Neural cell (in vitro differentiated cells): Measurements from ENCODE around the gene IL15. TPM values are rescaled to one million over a fixed set of nuclear protein-coding genes. Genes with fewer than 3 reads are reported as not detected.

Experiments
- H2AFZ ChIP-seq: fragments of 200-600, 300-800 bp; sonication (generic), shearing (Covaris generic); 2 replicates; pipeline ENCODE4 v1.6.0; 2014; ENCODE audit warnings: low read depth, mild to moderate bottlenecking, antibody characterized with exemption, low read length, moderate library complexity
- H3F3A ChIP-seq: fragments of 200-600 bp; shearing (Covaris generic); 2 replicates; pipeline ENCODE4 v1.6.1; 2016; ENCODE audit warnings: mild to moderate bottlenecking, moderate library complexity, mixed read lengths, antibody characterized with exemption, low read length; ENCODE audit not compliant: insufficient read depth, poor library complexity, severe bottlenecking
- H3K27ac ChIP-seq: fragments of 200-600, 300-800 bp; sonication (generic), shearing (Covaris generic); 2 replicates; pipeline ENCODE4 v1.5.1; 2014; ENCODE audit warnings: mild to moderate bottlenecking, low read length, moderate library complexity
- H3K27me3 ChIP-seq: fragments of 300-800, 200-600 bp; sonication (generic), shearing (Covaris generic); 2 replicates; pipeline ENCODE4 v1.6.0; 2014; ENCODE audit warnings: mild to moderate bottlenecking, low read depth, low read length, moderate library complexity; ENCODE audit not compliant: insufficient read depth
- H3K36me3 ChIP-seq: fragments of 300-800, 200-600 bp; sonication (generic), shearing (Covaris generic); 2 replicates; pipeline ENCODE4 v1.5.1; 2014; ENCODE audit warnings: mild to moderate bottlenecking, antibody characterized with exemption, low read length, moderate library complexity; ENCODE audit not compliant: insufficient read depth
- H3K4me2 ChIP-seq: fragments of 300-800, 200-600 bp; sonication (generic), shearing (Covaris generic); 2 replicates; pipeline ENCODE4 v1.6.0; 2014; ENCODE audit warnings: mild to moderate bottlenecking, low read length
- H3K4me3 ChIP-seq: fragments of 300-800, 200-600 bp; sonication (generic), shearing (Covaris generic); 2 replicates; pipeline ENCODE4 v1.5.1; 2014; ENCODE audit warnings: mild to moderate bottlenecking, low read length, moderate library complexity
- H3K79me2 ChIP-seq: fragments of 200-600 bp; shearing (Covaris generic); replicated peaks from 2 replicates; pipeline ENCODE4 v1.6.0; 2014; ENCODE audit warnings: mild to moderate bottlenecking, low read length, moderate library complexity; ENCODE audit not compliant: insufficient read depth
- H3K9ac ChIP-seq: fragments of 300-800, 200-600 bp; sonication (generic), shearing (Covaris generic); 2 replicates; pipeline ENCODE4 v1.6.1; 2016; ENCODE audit warnings: mild to moderate bottlenecking, low read length, mixed read lengths
- H3K9me2 ChIP-seq: fragments of 200-600 bp; shearing (Covaris generic); 2 replicates; pipeline ENCODE4 v1.6.1; 2016; ENCODE audit warnings: mild to moderate bottlenecking, low read length, mixed read lengths; ENCODE audit not compliant: insufficient read depth
- H3K9me3 ChIP-seq: fragments of 200-600, 300-800 bp; sonication (generic), shearing (Covaris generic); 2 replicates; pipeline ENCODE4 v1.6.1; 2016; ENCODE audit warnings: mild to moderate bottlenecking, mixed run types, low read length, moderate library complexity, mixed read lengths
- H4K20me1 ChIP-seq: fragments of 200-600 bp; shearing (Covaris generic); 2 replicates; pipeline ENCODE4 v1.6.1; 2016; ENCODE audit warnings: mild to moderate bottlenecking, mixed run types; ENCODE audit not compliant: insufficient read depth
- EP300 ChIP-seq: fragments of 450-650 bp; conservative IDR thresholded peaks from 2 replicates; pipeline ENCODE4 v1.6.1; 2014; ENCODE audit warnings: antibody characterized with exemption, mild to moderate bottlenecking, moderate library complexity; ENCODE audit not compliant: poor library complexity, severe bottlenecking
- EZH2 ChIP-seq: fragments of 200-600, 300-800 bp; shearing (Covaris generic), sonication (generic); IDR thresholded peaks from 2 replicates; pipeline ENCODE4 v1.6.1; 2014; ENCODE audit warnings: antibody characterized with exemption, low read length, borderline replicate concordance, mild to moderate bottlenecking; ENCODE audit not compliant: insufficient read depth, poor library complexity, severe bottlenecking
- MXI1 ChIP-seq: fragments of 450-650 bp; conservative IDR thresholded peaks from 2 replicates; pipeline ENCODE4 v1.6.1; 2014; ENCODE audit warnings: antibody characterized with exemption, mild to moderate bottlenecking; ENCODE audit not compliant: poor library complexity, severe bottlenecking
- POLR2AphosphoS5 ChIP-seq: IDR thresholded peaks from 2 replicates; pipeline ENCODE4 v1.6.1; 2012
- RAD21 ChIP-seq: fragments of 450-650 bp; conservative IDR thresholded peaks from 2 replicates; pipeline ENCODE4 v1.6.1; 2014; ENCODE audit warnings: antibody characterized with exemption, mild to moderate bottlenecking, moderate library complexity
- SMC3 ChIP-seq: fragments of 450-650 bp; conservative IDR thresholded peaks from 2 replicates; pipeline ENCODE4 v1.6.1; 2014; ENCODE audit warnings: antibody characterized with exemption, mild to moderate bottlenecking, moderate library complexity; ENCODE audit not compliant: poor library complexity
- TAF1 ChIP-seq: IDR thresholded peaks from 2 replicates; pipeline ENCODE4 v1.6.1; 2012; ENCODE audit warnings: low read depth
- polyA plus RNA-seq: library from polyadenylated mRNA; depleted of rRNA; stranded (reverse); fragments of >200 nt; gene quantifications from 2 replicates; pipeline ENCODE4 v1.2.3, GENCODE V29; 2014
- TF ChIP-seq, protein P1 (sequence below): fragments of 450-650 bp; IDR thresholded peaks from 2 replicates; pipeline ENCODE4 v1.5.1; 2014; ENCODE audit warnings: antibody characterized with exemption, mild to moderate bottlenecking, moderate library complexity; ENCODE audit not compliant: poor library complexity, severe bottlenecking
- TF ChIP-seq, protein P2 (sequence below): IDR thresholded peaks from 2 replicates; pipeline ENCODE4 v1.6.1; 2012; ENCODE audit warnings: borderline replicate concordance

Gene IL15
- polyA plus RNA-seq, 1 donor from 2014 or later, result not detected

DNA sequence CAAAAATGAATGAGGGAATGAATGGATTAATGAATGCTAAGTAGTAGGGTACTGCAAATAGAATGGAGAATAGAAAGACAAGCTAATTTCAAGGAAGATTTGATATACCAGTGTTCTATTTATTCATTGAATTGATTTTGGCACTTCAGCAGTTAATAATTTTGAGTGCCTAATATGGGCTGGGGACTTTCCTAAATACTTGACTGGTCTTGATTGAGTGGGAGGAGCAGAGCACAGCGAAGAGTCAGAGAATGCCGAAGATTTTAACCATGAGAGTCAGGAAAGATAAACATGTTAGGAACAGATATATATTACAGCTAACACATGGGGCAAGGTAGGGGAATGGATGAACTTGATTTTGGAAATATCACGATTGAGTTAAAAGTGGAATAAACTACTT, 10.6 kb downstream of the IL15 start:
- Histone ChIP-seq H3K27ac (no peak overlapping the region), H2AFZ (no peak overlapping the region), H4K20me1 (no peaks in the 10 kb centered on the region), H3K9ac (no peak overlapping the region), H3K9me2 (no peaks in the 10 kb centered on the region), H3K79me2 (no peaks in the 10 kb centered on the region), H3K27me3 (no peaks in the 10 kb centered on the region), H3K4me3 (no peak overlapping the region), H3F3A (no peaks in the 10 kb centered on the region), H3K36me3 (no peaks in the 10 kb centered on the region), H3K9me3 (no peaks in the 10 kb centered on the region), H3K4me2 (no peak overlapping the region)
- TF ChIP-seq EP300 (no peak), SMC3 (no peak), TAF1 (no peak), EZH2 (no peak), POLR2AphosphoS5 (no peak), MXI1 (no peak), RAD21 (no peak)
- TF ChIP-seq, protein P1, sequence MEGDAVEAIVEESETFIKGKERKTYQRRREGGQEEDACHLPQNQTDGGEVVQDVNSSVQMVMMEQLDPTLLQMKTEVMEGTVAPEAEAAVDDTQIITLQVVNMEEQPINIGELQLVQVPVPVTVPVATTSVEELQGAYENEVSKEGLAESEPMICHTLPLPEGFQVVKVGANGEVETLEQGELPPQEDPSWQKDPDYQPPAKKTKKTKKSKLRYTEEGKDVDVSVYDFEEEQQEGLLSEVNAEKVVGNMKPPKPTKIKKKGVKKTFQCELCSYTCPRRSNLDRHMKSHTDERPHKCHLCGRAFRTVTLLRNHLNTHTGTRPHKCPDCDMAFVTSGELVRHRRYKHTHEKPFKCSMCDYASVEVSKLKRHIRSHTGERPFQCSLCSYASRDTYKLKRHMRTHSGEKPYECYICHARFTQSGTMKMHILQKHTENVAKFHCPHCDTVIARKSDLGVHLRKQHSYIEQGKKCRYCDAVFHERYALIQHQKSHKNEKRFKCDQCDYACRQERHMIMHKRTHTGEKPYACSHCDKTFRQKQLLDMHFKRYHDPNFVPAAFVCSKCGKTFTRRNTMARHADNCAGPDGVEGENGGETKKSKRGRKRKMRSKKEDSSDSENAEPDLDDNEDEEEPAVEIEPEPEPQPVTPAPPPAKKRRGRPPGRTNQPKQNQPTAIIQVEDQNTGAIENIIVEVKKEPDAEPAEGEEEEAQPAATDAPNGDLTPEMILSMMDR, result no peak
- TF ChIP-seq, protein P2, sequence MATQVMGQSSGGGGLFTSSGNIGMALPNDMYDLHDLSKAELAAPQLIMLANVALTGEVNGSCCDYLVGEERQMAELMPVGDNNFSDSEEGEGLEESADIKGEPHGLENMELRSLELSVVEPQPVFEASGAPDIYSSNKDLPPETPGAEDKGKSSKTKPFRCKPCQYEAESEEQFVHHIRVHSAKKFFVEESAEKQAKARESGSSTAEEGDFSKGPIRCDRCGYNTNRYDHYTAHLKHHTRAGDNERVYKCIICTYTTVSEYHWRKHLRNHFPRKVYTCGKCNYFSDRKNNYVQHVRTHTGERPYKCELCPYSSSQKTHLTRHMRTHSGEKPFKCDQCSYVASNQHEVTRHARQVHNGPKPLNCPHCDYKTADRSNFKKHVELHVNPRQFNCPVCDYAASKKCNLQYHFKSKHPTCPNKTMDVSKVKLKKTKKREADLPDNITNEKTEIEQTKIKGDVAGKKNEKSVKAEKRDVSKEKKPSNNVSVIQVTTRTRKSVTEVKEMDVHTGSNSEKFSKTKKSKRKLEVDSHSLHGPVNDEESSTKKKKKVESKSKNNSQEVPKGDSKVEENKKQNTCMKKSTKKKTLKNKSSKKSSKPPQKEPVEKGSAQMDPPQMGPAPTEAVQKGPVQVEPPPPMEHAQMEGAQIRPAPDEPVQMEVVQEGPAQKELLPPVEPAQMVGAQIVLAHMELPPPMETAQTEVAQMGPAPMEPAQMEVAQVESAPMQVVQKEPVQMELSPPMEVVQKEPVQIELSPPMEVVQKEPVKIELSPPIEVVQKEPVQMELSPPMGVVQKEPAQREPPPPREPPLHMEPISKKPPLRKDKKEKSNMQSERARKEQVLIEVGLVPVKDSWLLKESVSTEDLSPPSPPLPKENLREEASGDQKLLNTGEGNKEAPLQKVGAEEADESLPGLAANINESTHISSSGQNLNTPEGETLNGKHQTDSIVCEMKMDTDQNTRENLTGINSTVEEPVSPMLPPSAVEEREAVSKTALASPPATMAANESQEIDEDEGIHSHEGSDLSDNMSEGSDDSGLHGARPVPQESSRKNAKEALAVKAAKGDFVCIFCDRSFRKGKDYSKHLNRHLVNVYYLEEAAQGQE, result no peak

DNA sequence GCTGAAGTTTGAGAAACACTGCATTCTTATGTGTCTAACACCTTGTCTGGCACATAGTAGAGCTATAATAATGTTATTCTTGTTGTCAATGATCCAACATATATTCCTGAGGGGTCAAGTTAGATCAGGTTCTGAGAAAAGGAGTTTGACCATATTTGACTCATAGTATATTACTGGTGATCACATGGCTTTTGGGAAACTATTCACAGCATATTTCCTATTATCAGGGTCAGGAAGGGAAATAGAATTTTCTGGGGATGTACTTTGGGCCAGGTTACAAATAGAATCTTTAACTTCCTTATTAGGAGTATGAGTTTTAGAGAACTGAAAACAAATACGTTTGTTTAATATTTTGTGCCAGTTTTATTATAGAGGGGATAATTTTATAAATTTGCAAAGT, 11.6 kb downstream of the IL15 start:
- no peak overlapping the region for H2AFZ ChIP-seq
- no peaks in the 10 kb centered on the region for H3K79me2 ChIP-seq
- H3K27ac ChIP-seq, result no peak overlapping the region
- H3K27me3 ChIP-seq, result no peaks in the 10 kb centered on the region
- H3K9ac ChIP-seq, result no peak overlapping the region
- no peaks in the 10 kb centered on the region for H3K9me3 ChIP-seq
- no peaks in the 10 kb centered on the region for H3K9me2 ChIP-seq
- H3F3A ChIP-seq, result no peaks in the 10 kb centered on the region
- TF ChIP-seq, protein P2, result no peak
- TF ChIP-seq POLR2AphosphoS5 (no peak), MXI1 (no peak), TAF1 (no peak), SMC3 (no peak), EP300 (no peak), EZH2 (no peak), RAD21 (no peak)
- TF ChIP-seq, protein P1, result no peak
- no peaks in the 10 kb centered on the region for H3K36me3 ChIP-seq
- H4K20me1 ChIP-seq, result no peaks in the 10 kb centered on the region
- no peak overlapping the region for H3K4me3 ChIP-seq
- no peak overlapping the region for H3K4me2 ChIP-seq
